Liver (tissue), 9 donors: ENCODE results near the gene ASIC4. TPM values are rescaled to one million over a fixed set of nuclear protein-coding genes. Genes with fewer than 3 reads are reported as not detected.

ENCODE experiments used
- DNase-seq: peaks from one replicate; pipeline ENCODE4 v3.0.0-alpha.2; 2017; ENCODE audit warnings: low spot score
- H3K27ac ChIP-seq, 2 donors: one replicate each; pipeline ENCODE4 v1.7.0; 2013; ENCODE audit warnings: inconsistent platforms in 2 of 2, low read length in 2 of 2, control low read depth in 1 of 2, low read depth in 1 of 2, mild to moderate bottlenecking in 1 of 2
- H3K27me3 ChIP-seq, 4 donors: one replicate each; pipeline versions ENCODE4 v1.6.1 to v1.7.0; 2013; ENCODE audit warnings: low read length in 3 of 4, inconsistent platforms in 1 of 4, mild to moderate bottlenecking in 1 of 4, moderate library complexity in 1 of 4; ENCODE audit not compliant: control insufficient read depth in 4 of 4, insufficient read depth in 4 of 4
- H3K36me3 ChIP-seq, 4 donors: one replicate each; pipeline versions ENCODE4 v1.6.1 to v1.7.0; 2013; ENCODE audit warnings: low read length in 3 of 4, mild to moderate bottlenecking in 3 of 4, low read depth in 1 of 4, moderate library complexity in 1 of 4; ENCODE audit not compliant: control insufficient read depth in 4 of 4, insufficient read depth in 3 of 4
- H3K4me1 ChIP-seq, 4 donors: one replicate each; pipeline versions ENCODE4 v1.6.1 to v1.7.0; 2013; ENCODE audit warnings: low read length in 3 of 4, mild to moderate bottlenecking in 3 of 4, moderate library complexity in 1 of 4; ENCODE audit not compliant: control insufficient read depth in 4 of 4, insufficient read depth in 4 of 4
- H3K4me3 ChIP-seq, 3 donors: one replicate each; pipeline versions ENCODE4 v1.6.1 to v1.7.0; 2013; ENCODE audit warnings: low read length in 3 of 3, control low read depth in 1 of 3, low read depth in 1 of 3, mild to moderate bottlenecking in 1 of 3
- H3K9ac ChIP-seq, 2 donors: one replicate each; pipeline ENCODE4 v1.7.0; 2013; ENCODE audit warnings: low read length in 2 of 2, mild to moderate bottlenecking in 2 of 2, moderate library complexity in 2 of 2, control low read depth in 1 of 2, low read depth in 1 of 2
- H3K9me3 ChIP-seq, 4 donors: one replicate each; pipeline versions ENCODE4 v1.6.1 to v1.7.0; 2013; ENCODE audit warnings: low read length in 3 of 4; ENCODE audit not compliant: control insufficient read depth in 4 of 4
- CTCF ChIP-seq: fragments of 150-350 bp; IDR thresholded peaks from 2 replicates; pipeline ENCODE4 v1.5.1; 2017; ENCODE audit warnings: improper control_type of control experiment, low read depth, low read length; ENCODE audit not compliant: missing input control
- EGR1 ChIP-seq, 2 donors: IDR thresholded peaks; 2 replicates each; pipeline ENCODE4 v1.6.1; 2016 to 2018; ENCODE audit warnings: antibody characterized with exemption in 2 of 2, low read depth in 2 of 2
- FOXA1 ChIP-seq: IDR thresholded peaks from 2 replicates; pipeline ENCODE4 v1.6.1; 2016; ENCODE audit warnings: antibody characterized with exemption
- FOXA2 ChIP-seq: IDR thresholded peaks from 2 replicates; pipeline ENCODE4 v1.6.1; 2016; ENCODE audit warnings: antibody characterized with exemption
- GABPA ChIP-seq, 2 donors: IDR thresholded peaks in 1 of 2; conservative IDR thresholded peaks in 1 of 2; 2 replicates each; pipeline ENCODE4 v1.6.1; 2016; ENCODE audit warnings: antibody characterized with exemption in 2 of 2, mild to moderate bottlenecking in 1 of 2, moderate library complexity in 1 of 2
- HNF4A ChIP-seq, 2 donors: conservative IDR thresholded peaks; 2 replicates each; pipeline ENCODE4 v1.6.1; 2016; ENCODE audit warnings: antibody characterized with exemption in 2 of 2, mild to moderate bottlenecking in 2 of 2
- JUND ChIP-seq, 2 donors: IDR thresholded peaks; 2 replicates each; pipeline ENCODE4 v1.6.1; 2016; ENCODE audit warnings: antibody characterized with exemption in 2 of 2
- NR2F2 ChIP-seq: IDR thresholded peaks from 2 replicates; pipeline ENCODE4 v1.6.1; 2016; ENCODE audit warnings: antibody characterized with exemption
- RAD21 ChIP-seq, 2 donors: IDR thresholded peaks; 2 replicates each; pipeline ENCODE4 v1.6.1; 2016; ENCODE audit warnings: antibody characterized with exemption in 2 of 2, mild to moderate bottlenecking in 2 of 2
- REST ChIP-seq: IDR thresholded peaks from 2 replicates; pipeline ENCODE4 v1.6.1; 2016; ENCODE audit warnings: antibody characterized with exemption, mild to moderate bottlenecking
- RXRA ChIP-seq, 2 donors: IDR thresholded peaks; 2 replicates each; pipeline ENCODE4 v1.6.1; 2017 to 2018; ENCODE audit warnings: antibody characterized with exemption in 2 of 2, mild to moderate bottlenecking in 1 of 2
- SP1 ChIP-seq: IDR thresholded peaks from 2 replicates; pipeline ENCODE4 v1.6.1; 2018; ENCODE audit warnings: antibody characterized with exemption, mild to moderate bottlenecking
- TAF1 ChIP-seq: conservative IDR thresholded peaks from 2 replicates; pipeline ENCODE4 v1.6.1; 2016; ENCODE audit warnings: antibody characterized with exemption, mild to moderate bottlenecking
- WGBS: extraction: QIAGEN DNeasy Blood & Tissue Kit; methylation state at CpG from one replicate; pipeline ENCODE4 v1.1.7; 2013; 5-methylcytosine and 5-hydroxymethylcytosine counted together
- polyA plus RNA-seq, 2 donors: library from polyadenylated mRNA; stranded (reverse) in 1 of 2; unstranded in 1 of 2; fragments of 200-250 nt in 1 of 2; fragments of >200 nt in 1 of 2; fragmentation: Nextera tagmentation in 1 of 2; extraction: Ambion mirVana in 1 of 2; gene quantifications; one replicate each; pipeline versions ENCODE4 v1.2.1 to v1.2.3, GENCODE V29; 2013 to 2015
- total RNA-seq, 2 donors: library from RNA; depleted of rRNA; stranded (reverse); fragments of >200 nt; gene quantifications; one replicate each; pipeline ENCODE4 v1.2.3, GENCODE V29; 2014
- TF ChIP-seq, protein P1 (sequence below): IDR thresholded peaks from 2 replicates; pipeline ENCODE4 v1.6.1; 2016; ENCODE audit warnings: antibody characterized with exemption
- TF ChIP-seq, protein P2 (sequence below): IDR thresholded peaks from 2 replicates; pipeline ENCODE4 v1.6.1; 2016; ENCODE audit warnings: antibody characterized with exemption
- donor health status: healthy.
- donor health status: healthy.
- donor health status: healthy.
- donor health status: healthy.
- donor health status: healthy.

The ASIC4 gene
- total and polyA plus RNA-seq, 4 donors: 0.08 to 1.5 TPM; not detected in 2

DNA sequence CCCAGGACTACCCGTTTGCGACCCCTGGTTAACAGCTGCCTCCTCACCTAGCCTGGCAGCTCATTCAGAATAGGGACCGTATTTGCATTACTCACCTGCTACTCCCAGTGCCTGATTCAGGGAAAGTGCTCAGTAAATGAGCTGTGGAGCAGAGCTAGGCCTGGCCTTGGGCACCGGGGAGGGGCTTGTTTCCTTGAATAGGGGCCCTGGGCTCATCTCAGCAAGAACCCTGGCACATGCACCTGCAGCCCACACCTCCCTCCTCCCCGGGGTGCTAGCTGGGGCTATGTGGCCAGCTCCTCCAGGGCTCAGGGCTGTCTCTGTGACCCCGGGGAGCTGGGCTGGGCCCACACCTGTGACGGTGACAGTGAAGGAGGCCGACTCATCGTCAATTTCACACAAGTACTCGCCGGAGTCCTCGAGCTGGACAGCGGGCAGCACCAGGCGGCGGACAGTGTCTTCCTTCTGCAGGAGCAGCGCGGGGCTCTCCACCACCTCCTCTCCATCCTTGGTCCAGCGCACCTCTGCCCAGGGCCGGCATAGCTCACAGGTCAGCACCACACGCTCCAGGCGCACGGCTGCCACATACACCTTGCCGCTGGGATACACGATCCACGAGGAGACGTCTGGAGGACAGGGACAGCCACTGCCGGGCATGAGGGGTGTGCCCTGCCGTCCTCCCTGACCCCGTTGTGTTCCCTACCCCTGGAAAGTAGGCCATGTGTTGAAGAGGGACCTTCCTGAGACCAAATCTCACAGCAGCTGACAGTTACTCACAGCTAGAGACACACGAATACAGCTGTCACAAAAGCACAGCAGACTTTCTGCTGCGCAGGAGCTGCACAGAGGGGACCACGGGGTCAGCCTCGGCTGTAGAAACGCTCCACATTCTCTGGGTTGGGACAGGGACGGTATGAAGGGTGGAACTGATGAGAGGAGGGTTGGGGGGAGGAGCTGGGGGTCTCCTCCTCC lies 48.1 kb downstream of the ASIC4 start:
- 89% methylated on average over 35 of the region's 35 CpGs for WGBS
- Histone ChIP-seq H3K4me1 (no peaks in the 10 kb centered on the region), H3K27me3 (no peaks in the 10 kb centered on the region), H3K4me3 (no peak overlapping the region), H3K9ac (no peak overlapping the region), H3K27ac (no peak overlapping the region), H3K36me3 (peaks cover 0 to 6% (median 2%) of the 10 kb centered on the region in 4 donors), H3K9me3 (no peaks in the 10 kb centered on the region)
- DNase-seq: no peak
- TF ChIP-seq GABPA (IDR thresholded peaks at IDR 0.05 in 1 of 2, conservative IDR thresholded peaks at IDR 0.05 in 1 of 2) (no peak), SP1 (no peak), FOXA1 (no peak), JUND (IDR thresholded peaks at IDR 0.05) (no peak), CTCF (no peak), REST (no peak), RXRA (IDR thresholded peaks at IDR 0.05) (no peak), NR2F2 (no peak), HNF4A (conservative IDR thresholded peaks at IDR 0.05) (no peak), RAD21 (IDR thresholded peaks at IDR 0.05) (no peak), FOXA2 (no peak), TAF1 (no peak), EGR1 (IDR thresholded peaks at IDR 0.05; ENCODE audit: low read depth in 2 of 2) (no peak)
- TF ChIP-seq, protein P1, sequence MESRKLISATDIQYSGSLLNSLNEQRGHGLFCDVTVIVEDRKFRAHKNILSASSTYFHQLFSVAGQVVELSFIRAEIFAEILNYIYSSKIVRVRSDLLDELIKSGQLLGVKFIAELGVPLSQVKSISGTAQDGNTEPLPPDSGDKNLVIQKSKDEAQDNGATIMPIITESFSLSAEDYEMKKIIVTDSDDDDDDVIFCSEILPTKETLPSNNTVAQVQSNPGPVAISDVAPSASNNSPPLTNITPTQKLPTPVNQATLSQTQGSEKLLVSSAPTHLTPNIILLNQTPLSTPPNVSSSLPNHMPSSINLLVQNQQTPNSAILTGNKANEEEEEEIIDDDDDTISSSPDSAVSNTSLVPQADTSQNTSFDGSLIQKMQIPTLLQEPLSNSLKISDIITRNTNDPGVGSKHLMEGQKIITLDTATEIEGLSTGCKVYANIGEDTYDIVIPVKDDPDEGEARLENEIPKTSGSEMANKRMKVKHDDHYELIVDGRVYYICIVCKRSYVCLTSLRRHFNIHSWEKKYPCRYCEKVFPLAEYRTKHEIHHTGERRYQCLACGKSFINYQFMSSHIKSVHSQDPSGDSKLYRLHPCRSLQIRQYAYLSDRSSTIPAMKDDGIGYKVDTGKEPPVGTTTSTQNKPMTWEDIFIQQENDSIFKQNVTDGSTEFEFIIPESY: no peak
- TF ChIP-seq, protein P2, sequence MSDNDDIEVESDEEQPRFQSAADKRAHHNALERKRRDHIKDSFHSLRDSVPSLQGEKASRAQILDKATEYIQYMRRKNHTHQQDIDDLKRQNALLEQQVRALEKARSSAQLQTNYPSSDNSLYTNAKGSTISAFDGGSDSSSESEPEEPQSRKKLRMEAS: no peak
